Regular cardiac myocyte (primary cell): ENCODE measurements around the gene DEDD. TPM values are rescaled to one million over a fixed set of nuclear protein-coding genes. Genes with fewer than 3 reads are reported as not detected.

Experiments
- total RNA-seq: library from RNA; depleted of rRNA; stranded (reverse); fragments of >200 nt; gene quantifications from 2 replicates; pipeline ENCODE4 v1.2.3, GENCODE V29; 2014

Gene DEDD
- 19.2 and 28.8 TPM in 2 replicates for total RNA-seq

GRCh38 chr1:161132410-161133219 is at the start of gene DEDD:
Gene DEDD (minus strand): TSS chr1:161132667. CDS start chr1:161124462, 8,205 bp downstream.

GRCh38 chr1:161177112-161177935 is 44.9 kb upstream of the DEDD start, which contains the start of gene B4GALT3:
Gene B4GALT3 (minus strand): TSS chr1:161177507. CDS start chr1:161176060, 1,447 bp downstream.

GRCh38 chr1:161165742-161166668 is 33.5 kb upstream of the DEDD start, which contains the start of gene PPOX:
Gene PPOX (plus strand): TSS chr1:161166426. CDS start chr1:161166848, 422 bp downstream.

GRCh38 chr1:161159087-161159912 is 26.8 kb upstream of the DEDD start, which contains the start of gene USP21:
Gene USP21 (plus strand): TSS chr1:161159500. CDS start chr1:161160641, 1,141 bp downstream.

GRCh38 chr1:161153682-161154337 is 21.3 kb upstream of the DEDD start, which contains the start of gene UFC1:
Gene UFC1 (plus strand): TSS chr1:161153978. CDS start chr1:161153998, 20 bp downstream.

GRCh38 chr1:161117759-161118581 is 14.5 kb downstream of the DEDD start, which contains the start of the genes NIT1 and PFDN2:
Gene NIT1 (plus strand): TSS chr1:161118105. CDS start chr1:161118177, 72 bp downstream.
Gene PFDN2 (minus strand): TSS chr1:161118037. CDS start chr1:161118026, 11 bp downstream.

GRCh38 chr1:161098210-161099068 is 34.0 kb downstream of the DEDD start, which contains the start of gene KLHDC9:
Gene KLHDC9 (plus strand): TSS chr1:161098361. CDS start chr1:161098536, 175 bp downstream.

GRCh38 chr1:161089251-161089924 is 43.1 kb downstream of the DEDD start, which contains the start of gene NECTIN4:
Gene NECTIN4 (minus strand): TSS chr1:161089558. CDS start chr1:161089296, 262 bp downstream.

Other genes starting within 250 kb of the DEDD start
- gene ITLN1, start 247.5 kb downstream of the DEDD start, total RNA-seq = 0.28 TPM in 1 of 2 replicates, not detected in the other
- 1.4 TPM in 1 of 2 replicates, not detected in the other for gene ITLN2, start 177.9 kb downstream of the DEDD start, total RNA-seq
- gene F11R, start 111.5 kb downstream of the DEDD start, total RNA-seq = 24.7 and 44.3 TPM in 2 replicates
- 19.6 and 41.4 TPM in 2 replicates for gene TSTD1, start 93.7 kb downstream of the DEDD start, total RNA-seq
- 72.7 and 94.5 TPM in 2 replicates for gene USF1, start 86.7 kb downstream of the DEDD start, total RNA-seq
- not detected in 2 replicates for gene ARHGAP30, start 62.8 kb downstream of the DEDD start, total RNA-seq
- 0.19 and 0.56 TPM in 2 replicates for gene NECTIN4, start 43.1 kb downstream of the DEDD start, total RNA-seq
- gene KLHDC9, start 34.3 kb downstream of the DEDD start, total RNA-seq = 0.28 and 0.38 TPM in 2 replicates
- gene PFDN2, start 14.6 kb downstream of the DEDD start, total RNA-seq = 28.8 and 112 TPM in 2 replicates
- gene NIT1, start 14.6 kb downstream of the DEDD start, total RNA-seq = 21.4 and 22.0 TPM in 2 replicates
- gene UFC1, start 21.3 kb upstream of the DEDD start, total RNA-seq = 109 and 118 TPM in 2 replicates
- 5.8 and 7.3 TPM in 2 replicates for gene USP21, start 26.8 kb upstream of the DEDD start, total RNA-seq
- gene PPOX, start 33.8 kb upstream of the DEDD start, total RNA-seq = 9.3 and 10.0 TPM in 2 replicates
- gene B4GALT3, start 44.8 kb upstream of the DEDD start, total RNA-seq = 20.9 and 27.9 TPM in 2 replicates
- gene ADAMTS4, start 66.4 kb upstream of the DEDD start, total RNA-seq = 22.2 and 110 TPM in 2 replicates
- 147 and 216 TPM in 2 replicates for gene NDUFS2, start 69.7 kb upstream of the DEDD start, total RNA-seq
- gene FCER1G, start 82.6 kb upstream of the DEDD start, total RNA-seq = 0.38 TPM in 1 of 2 replicates, not detected in the other
- not detected in 2 replicates for gene APOA2, start 91.0 kb upstream of the DEDD start, total RNA-seq
- gene TOMM40L, start 93.4 kb upstream of the DEDD start, total RNA-seq = 10.4 and 14.6 TPM in 2 replicates
- gene NR1I3, start 105.5 kb upstream of the DEDD start, total RNA-seq = not detected in 2 replicates
- gene PCP4L1, start 126.1 kb upstream of the DEDD start, total RNA-seq = under 0.01 TPM in 1 of 2 replicates, not detected in the other
- 1.7 and 2.3 TPM in 2 replicates for gene MPZ, start 177.3 kb upstream of the DEDD start, total RNA-seq
- gene SDHC, start 181.7 kb upstream of the DEDD start, total RNA-seq = 21.4 and 23.6 TPM in 2 replicates
- not detected in 2 replicates for gene CFAP126, start 235.2 kb upstream of the DEDD start, total RNA-seq